Hepatocyte (in vitro differentiated cells): ENCODE data around the gene PRR18.

Experiments
- EZH2 ChIP-seq: fragments of 200-600 bp; sonication (generic); IDR thresholded peaks from 2 replicates; pipeline ENCODE4 v1.6.1; 2016; ENCODE audit warnings: antibody characterized with exemption, mild to moderate bottlenecking, borderline replicate concordance
- TF ChIP-seq, protein P1 (sequence below): fragments of 200-600 bp; sonication (generic); IDR thresholded peaks from 2 replicates; pipeline ENCODE4 v1.5.1; 2016; ENCODE audit warnings: antibody characterized with exemption, mild to moderate bottlenecking; ENCODE audit not compliant: poor library complexity

DNA sequence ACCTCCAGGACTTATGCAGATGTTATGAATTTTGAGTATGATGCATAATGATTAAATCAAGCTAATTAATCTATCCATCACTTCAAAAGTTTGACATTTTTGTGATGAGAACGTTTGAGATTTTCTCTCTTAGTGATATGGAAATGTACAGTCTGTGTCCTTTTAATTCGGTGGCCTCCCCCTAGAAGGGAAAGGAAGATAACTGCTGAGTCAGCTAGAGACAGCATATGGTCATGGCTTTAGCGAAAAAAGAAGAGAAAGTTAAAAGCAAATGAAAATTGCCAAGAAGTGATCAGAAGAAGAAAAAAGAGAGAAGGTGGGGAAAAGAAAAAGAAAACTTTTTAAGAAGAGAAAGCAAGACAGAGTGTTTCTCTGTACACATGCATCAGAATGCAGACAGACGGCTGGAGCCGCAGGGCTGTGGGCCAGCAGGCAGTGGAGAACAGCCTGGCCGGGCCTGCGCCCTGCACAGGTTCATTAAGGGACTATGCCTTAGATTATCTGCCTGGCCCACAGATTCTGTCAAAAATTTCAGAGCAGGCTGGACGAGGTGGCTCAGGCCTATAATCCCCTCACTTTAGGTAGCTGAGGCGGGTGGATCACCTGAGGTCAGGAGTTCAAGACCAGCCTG, 7.7 kb downstream of the PRR18 start:
- TF ChIP-seq, protein P1, sequence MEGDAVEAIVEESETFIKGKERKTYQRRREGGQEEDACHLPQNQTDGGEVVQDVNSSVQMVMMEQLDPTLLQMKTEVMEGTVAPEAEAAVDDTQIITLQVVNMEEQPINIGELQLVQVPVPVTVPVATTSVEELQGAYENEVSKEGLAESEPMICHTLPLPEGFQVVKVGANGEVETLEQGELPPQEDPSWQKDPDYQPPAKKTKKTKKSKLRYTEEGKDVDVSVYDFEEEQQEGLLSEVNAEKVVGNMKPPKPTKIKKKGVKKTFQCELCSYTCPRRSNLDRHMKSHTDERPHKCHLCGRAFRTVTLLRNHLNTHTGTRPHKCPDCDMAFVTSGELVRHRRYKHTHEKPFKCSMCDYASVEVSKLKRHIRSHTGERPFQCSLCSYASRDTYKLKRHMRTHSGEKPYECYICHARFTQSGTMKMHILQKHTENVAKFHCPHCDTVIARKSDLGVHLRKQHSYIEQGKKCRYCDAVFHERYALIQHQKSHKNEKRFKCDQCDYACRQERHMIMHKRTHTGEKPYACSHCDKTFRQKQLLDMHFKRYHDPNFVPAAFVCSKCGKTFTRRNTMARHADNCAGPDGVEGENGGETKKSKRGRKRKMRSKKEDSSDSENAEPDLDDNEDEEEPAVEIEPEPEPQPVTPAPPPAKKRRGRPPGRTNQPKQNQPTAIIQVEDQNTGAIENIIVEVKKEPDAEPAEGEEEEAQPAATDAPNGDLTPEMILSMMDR = no peak
- no peak for TF ChIP-seq EZH2
